C4-2B (cell line): ENCODE results near the gene GDNF.
A peak's percentile ranks its signal among the peaks of the same experiment; 100 is the strongest.

Experiments
- H3K27ac ChIP-seq: fragments of 450-650 bp; 2 replicates; pipeline ENCODE4 v1.5.1; 2017
- CTCF ChIP-seq: fragments of 450-650 bp; conservative IDR thresholded peaks from 2 replicates; pipeline ENCODE4 v1.5.1; 2017; ENCODE audit warnings: mild to moderate bottlenecking
- ZFX ChIP-seq: fragments of 450-650 bp; IDR thresholded peaks from 2 replicates; pipeline ENCODE4 v1.6.1; 2017

The GDNF gene

GRCh38 chr5:37837414-37838032, 2.3 kb downstream of the GDNF start:
- H3K27ac ChIP-seq: no peak overlapping the region
- TF ChIP-seq CTCF (peak; percentile 92), ZFX (no peak)

- TF ChIP-seq ZFX (no peak), CTCF (no peak)
- H3K27ac ChIP-seq: no peak overlapping the region
These were observed 3.0 kb downstream of the GDNF start for GRCh38 chr5:37836592-37837413.

- no peak for TF ChIP-seq ZFX
- H3K27ac ChIP-seq: no peak overlapping the region
These were observed 3.6 kb downstream of the GDNF start for GRCh38 chr5:37836235-37836591.

GRCh38 chr5:37835380-37835973, 4.4 kb downstream of the GDNF start:
- TF ChIP-seq ZFX: no peak
- no peak for TF ChIP-seq CTCF
- H3K27ac ChIP-seq: no peak overlapping the region

- no peak for TF ChIP-seq CTCF
- TF ChIP-seq ZFX: no peak
- no peak overlapping the region for H3K27ac ChIP-seq
These were observed 5.1 kb downstream of the GDNF start for GRCh38 chr5:37834542-37835379.

- TF ChIP-seq CTCF (no peak), ZFX (no peak)
- no peak overlapping the region for H3K27ac ChIP-seq
These were observed 5.9 kb downstream of the GDNF start for GRCh38 chr5:37833990-37834389.

- TF ChIP-seq ZFX (no peak), CTCF (no peak)
- no peak overlapping the region for H3K27ac ChIP-seq
These were observed 7.9 kb downstream of the GDNF start for GRCh38 chr5:37831821-37832534.
